Osteoblast (primary cell): ENCODE data around the gene MEF2A. TPM values are rescaled to one million over a fixed set of nuclear protein-coding genes. Genes with fewer than 3 reads are reported as not detected.

ENCODE experiments used
- DNase-seq: peaks from one replicate; pipeline ENCODE4 v3.0.0; 2011; ENCODE audit warnings: low spot score, mixed read lengths; ENCODE audit not compliant: insufficient read length; ENCODE audit errors: missing footprints
- H2AFZ ChIP-seq: 2 replicates; pipeline ENCODE4 v1.6.0; 2011; ENCODE audit warnings: mild to moderate bottlenecking, low read length
- H3K27ac ChIP-seq: 2 replicates; pipeline ENCODE4 v1.5.1; 2011; ENCODE audit warnings: mild to moderate bottlenecking, low read depth, low read length, moderate library complexity
- H3K27me3 ChIP-seq: 2 replicates; pipeline ENCODE4 v1.6.0; 2012; ENCODE audit warnings: mild to moderate bottlenecking, control low read depth, inconsistent platforms, low read length, moderate library complexity; ENCODE audit not compliant: insufficient read depth
- H3K36me3 ChIP-seq: 2 replicates; pipeline ENCODE4 v1.5.1; 2011; ENCODE audit warnings: mild to moderate bottlenecking, low read length, control low read depth, moderate library complexity; ENCODE audit not compliant: insufficient read depth
- H3K4me1 ChIP-seq: 2 replicates; pipeline ENCODE4 v1.5.1; 2011; ENCODE audit warnings: mild to moderate bottlenecking, low read length, control low read depth, moderate library complexity; ENCODE audit not compliant: insufficient read depth
- H3K4me2 ChIP-seq: 2 replicates; pipeline ENCODE4 v1.6.0; 2011; ENCODE audit warnings: mild to moderate bottlenecking, low read length; ENCODE audit not compliant: insufficient read depth
- H3K4me3 ChIP-seq: fragments of 200-600 bp; sonication (generic); 3 replicates; pipeline ENCODE4 v1.5.1; 2012; ENCODE audit warnings: mild to moderate bottlenecking, low read length, inconsistent platforms; ENCODE audit not compliant: insufficient read depth
- H3K79me2 ChIP-seq: 2 replicates; pipeline ENCODE4 v1.6.0; 2012; ENCODE audit warnings: mild to moderate bottlenecking, low read length, control low read depth, inconsistent platforms; ENCODE audit not compliant: insufficient read depth
- H3K9me3 ChIP-seq: 2 replicates; pipeline ENCODE4 v1.5.1; 2011; ENCODE audit warnings: low read depth, low read length, control low read depth
- H4K20me1 ChIP-seq: 2 replicates; pipeline ENCODE4 v1.6.0; 2012; ENCODE audit warnings: mild to moderate bottlenecking, low read length, control low read depth; ENCODE audit not compliant: insufficient read depth
- CTCF ChIP-seq: IDR thresholded peaks from 2 replicates; pipeline ENCODE4 v1.5.1; 2011; ENCODE audit warnings: mild to moderate bottlenecking, low read depth, low read length, moderate library complexity; ENCODE audit errors: extremely low read depth
- total RNA-seq: library from RNA; depleted of rRNA; stranded (reverse); fragments of >200 nt; gene quantifications from 2 replicates; pipeline ENCODE4 v1.2.3, GENCODE V29; 2012

Gene MEF2A
- total RNA-seq, 1 donor: 55.4 TPM

- Histone ChIP-seq H3K27me3 (no peaks in the 10 kb centered on the region), H2AFZ (no peak overlapping the region), H4K20me1 (peaks cover 9% of the 10 kb centered on the region), H3K27ac (no peak overlapping the region), H3K4me1 (peaks cover 10% of the 10 kb centered on the region), H3K4me3 (no peak overlapping the region), H3K4me2 (no peak overlapping the region), H3K79me2 (peaks cover 90% of the 10 kb centered on the region), H3K36me3 (no peaks in the 10 kb centered on the region), H3K9me3 (no peaks in the 10 kb centered on the region)
- no peak for DNase-seq
- TF ChIP-seq CTCF: no peak
These were observed 40.9 kb downstream of the MEF2A start for GRCh38 chr15:99606646-99607045.

GRCh38 chr15:99613481-99613880, 47.7 kb downstream of the MEF2A start:
- Histone ChIP-seq H3K4me1 (peaks cover 20% of the 10 kb centered on the region), H3K4me3 (no peak overlapping the region), H3K4me2 (no peak overlapping the region), H3K27me3 (no peaks in the 10 kb centered on the region), H4K20me1 (peaks cover 25% of the 10 kb centered on the region), H3K79me2 (peaks cover 89% of the 10 kb centered on the region), H3K9me3 (no peaks in the 10 kb centered on the region), H3K36me3 (no peaks in the 10 kb centered on the region), H3K27ac (no peak overlapping the region), H2AFZ (no peak overlapping the region)
- DNase-seq: no peak
- TF ChIP-seq CTCF: no peak

GRCh38 chr15:99613887-99614647, 48.3 kb downstream of the MEF2A start:
- no peaks in the 10 kb centered on the region for H3K27me3 ChIP-seq
- peaks cover 30% of the 10 kb centered on the region for H4K20me1 ChIP-seq
- H3K79me2 ChIP-seq: peaks cover 89% of the 10 kb centered on the region
- H2AFZ ChIP-seq: no peak overlapping the region
- DNase-seq: no peak
- peak overlapping the region; percentile 50 for H3K27ac ChIP-seq
- no peak for TF ChIP-seq CTCF
- H3K9me3 ChIP-seq: no peaks in the 10 kb centered on the region
- peaks cover 25% of the 10 kb centered on the region for H3K4me1 ChIP-seq
- peak overlapping the region; percentile 9 for H3K4me2 ChIP-seq
- H3K36me3 ChIP-seq: no peaks in the 10 kb centered on the region
- H3K4me3 ChIP-seq: no peak overlapping the region

- Histone ChIP-seq H4K20me1 (peaks cover 37% of the 10 kb centered on the region), H3K9me3 (no peaks in the 10 kb centered on the region), H3K27me3 (no peaks in the 10 kb centered on the region), H3K27ac (peak overlapping the region; percentile 50), H3K4me1 (peaks cover 32% of the 10 kb centered on the region), H3K4me2 (peak overlapping the region; percentile 9), H3K79me2 (peaks cover 92% of the 10 kb centered on the region), H3K36me3 (no peaks in the 10 kb centered on the region), H2AFZ (no peak overlapping the region), H3K4me3 (no peak overlapping the region)
- TF ChIP-seq CTCF: no peak
- no peak for DNase-seq
These were observed 49.0 kb downstream of the MEF2A start for GRCh38 chr15:99614749-99615288.
